ENCODE data around the gene CLEC14A.

CLEC14A gene

GRCh38 chr14:38255673-38256532, at the start of gene CLEC14A:
Gene CLEC14A, minus strand, starts transcription at chr14:38256093. Its CDS starts 71 bp downstream, at chr14:38256022.
- DNase-seq, result no peak

- DNase-seq, result no peak
These were observed 47.1 kb upstream of the CLEC14A start for GRCh38 chr14:38302966-38303365.

- no peak for DNase-seq
These were observed 46.1 kb upstream of the CLEC14A start for GRCh38 chr14:38302034-38302433.

- DNase-seq, result no peak
These were observed 41.8 kb upstream of the CLEC14A start for GRCh38 chr14:38297681-38298080.

- DNase-seq, result no peak
These were observed 36.0 kb upstream of the CLEC14A start for GRCh38 chr14:38291681-38292467.

GRCh38 chr14:38290601-38291188, 34.8 kb upstream of the CLEC14A start:
- no peak for DNase-seq

GRCh38 chr14:38286452-38286851, 30.6 kb upstream of the CLEC14A start:
- DNase-seq, result no peak

GRCh38 chr14:38285962-38286361, 30.1 kb upstream of the CLEC14A start:
- DNase-seq, result no peak

GRCh38 chr14:38282936-38283335, 27.0 kb upstream of the CLEC14A start:
- DNase-seq, result no peak

- DNase-seq, result peak in 1 of 2 experiments; percentile 48
These were observed 24.2 kb upstream of the CLEC14A start for GRCh38 chr14:38280081-38280480.

GRCh38 chr14:38279572-38279971, 23.7 kb upstream of the CLEC14A start:
- peak; percentile 7 to 70 for DNase-seq

- DNase-seq, result no peak
These were observed 22.1 kb upstream of the CLEC14A start for GRCh38 chr14:38278035-38278434.

GRCh38 chr14:38262844-38263243, 7.0 kb upstream of the CLEC14A start:
- DNase-seq, result no peak

GRCh38 chr14:38261620-38262019, 5.7 kb upstream of the CLEC14A start:
- no peak for DNase-seq

- DNase-seq, result no peak
These were observed 1.6 kb upstream of the CLEC14A start for GRCh38 chr14:38257507-38257906.

GRCh38 chr14:38256533-38256840, 594 bp upstream of the CLEC14A start:
- DNase-seq, result no peak

GRCh38 chr14:38255408-38255672, 553 bp downstream of the CLEC14A start:
- no peak for DNase-seq

- DNase-seq, result no peak
These were observed 1.1 kb downstream of the CLEC14A start for GRCh38 chr14:38254571-38255407.

GRCh38 chr14:38253676-38254075, 2.2 kb downstream of the CLEC14A start:
- DNase-seq, result no peak

GRCh38 chr14:38252066-38252710, 3.7 kb downstream of the CLEC14A start:
- peak; percentile 58 to 72 for DNase-seq

- DNase-seq, result no peak
These were observed 5.6 kb downstream of the CLEC14A start for GRCh38 chr14:38250331-38250730.

GRCh38 chr14:38248321-38249028, 7.4 kb downstream of the CLEC14A start:
- no peak for DNase-seq
